Measurements from ENCODE around the gene PXK.

DNA sequence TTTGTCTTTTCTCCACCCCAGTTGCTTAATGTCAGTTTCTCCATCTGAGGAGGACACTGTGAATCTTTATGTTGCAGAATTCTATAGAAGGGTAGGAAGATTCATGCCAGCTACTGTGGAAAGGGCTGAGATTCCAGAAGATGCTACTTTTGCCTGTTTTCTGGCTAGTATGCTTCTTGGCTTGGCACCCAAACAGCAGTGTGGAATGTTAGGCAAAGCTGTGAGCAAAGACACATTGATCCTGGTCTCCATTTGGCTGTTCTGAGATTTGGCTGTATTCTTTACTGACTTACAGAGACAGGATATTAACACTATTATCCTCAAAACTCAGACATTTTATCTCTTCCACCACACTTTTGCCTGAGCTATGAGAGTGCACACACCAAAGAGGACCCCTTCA lies 61.6 kb downstream of the PXK start:
- TF ChIP-seq, protein P1, sequence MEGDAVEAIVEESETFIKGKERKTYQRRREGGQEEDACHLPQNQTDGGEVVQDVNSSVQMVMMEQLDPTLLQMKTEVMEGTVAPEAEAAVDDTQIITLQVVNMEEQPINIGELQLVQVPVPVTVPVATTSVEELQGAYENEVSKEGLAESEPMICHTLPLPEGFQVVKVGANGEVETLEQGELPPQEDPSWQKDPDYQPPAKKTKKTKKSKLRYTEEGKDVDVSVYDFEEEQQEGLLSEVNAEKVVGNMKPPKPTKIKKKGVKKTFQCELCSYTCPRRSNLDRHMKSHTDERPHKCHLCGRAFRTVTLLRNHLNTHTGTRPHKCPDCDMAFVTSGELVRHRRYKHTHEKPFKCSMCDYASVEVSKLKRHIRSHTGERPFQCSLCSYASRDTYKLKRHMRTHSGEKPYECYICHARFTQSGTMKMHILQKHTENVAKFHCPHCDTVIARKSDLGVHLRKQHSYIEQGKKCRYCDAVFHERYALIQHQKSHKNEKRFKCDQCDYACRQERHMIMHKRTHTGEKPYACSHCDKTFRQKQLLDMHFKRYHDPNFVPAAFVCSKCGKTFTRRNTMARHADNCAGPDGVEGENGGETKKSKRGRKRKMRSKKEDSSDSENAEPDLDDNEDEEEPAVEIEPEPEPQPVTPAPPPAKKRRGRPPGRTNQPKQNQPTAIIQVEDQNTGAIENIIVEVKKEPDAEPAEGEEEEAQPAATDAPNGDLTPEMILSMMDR (conservative IDR thresholded peaks at IDR 0.05 in 1 of 2, IDR thresholded peaks at IDR 0.05 in 1 of 2; ENCODE audit: extremely low read depth in 1 of 2, insufficient read depth in 1 of 2, low read depth in 1 of 2, low read length in 2 of 2), result no peak
- no peak for TF ChIP-seq EZH2 (IDR thresholded peaks at IDR 0.05; ENCODE audit: borderline replicate concordance, low read length)
